T-helper 17 cell (primary cell): ENCODE data around the gene HMGCR. TPM values are rescaled to one million over a fixed set of nuclear protein-coding genes. Genes with fewer than 3 reads are reported as not detected.

ENCODE experiments used
- ATAC-seq: fragments of 150-1000 bp; cut with Tn5 transposase; 2 replicates; pipeline ENCODE4 v1.10.0; 2021; ENCODE audit warnings: mild to moderate bottlenecking, moderate library complexity
- DNase-seq, 3 donors: peaks; one replicate each; pipeline versions ENCODE4 v3.0.0 to v3.0.0-alpha.2; 2020 to 2021
- H3K9me3 ChIP-seq: one replicate; pipeline ENCODE4 v1.7.0; 2013; ENCODE audit warnings: low read length, mild to moderate bottlenecking; ENCODE audit not compliant: control insufficient read depth, poor library complexity, severe bottlenecking
- H3K27ac Mint-ChIP-seq: one replicate; pipeline ENCODE4 v1.8.0; 2022; ENCODE audit warnings: mild to moderate bottlenecking, moderate library complexity, mixed read lengths
- H3K27me3 Mint-ChIP-seq: one replicate; pipeline ENCODE4 v1.8.0; 2022; ENCODE audit warnings: mixed read lengths
- H3K36me3 Mint-ChIP-seq: one replicate; pipeline ENCODE4 v1.8.0; 2022; ENCODE audit warnings: low read depth, mixed read lengths
- H3K4me1 Mint-ChIP-seq: one replicate; pipeline ENCODE4 v1.8.0; 2022; ENCODE audit warnings: mild to moderate bottlenecking, mixed read lengths
- H3K4me3 Mint-ChIP-seq: one replicate; pipeline ENCODE4 v1.8.0; 2022; ENCODE audit warnings: mild to moderate bottlenecking, moderate library complexity, mixed read lengths
- total RNA-seq, 4 donors: library from RNA in 2 of 4; stranded (reverse) in 2 of 4; gene quantifications; one replicate each; pipeline ENCODE4 v1.2.3 and lab custom pipeline; 2022 to 2026

HMGCR gene
- total RNA-seq, 2 donors from 2014 or later = 37.9 to 48.0 TPM

DNA sequence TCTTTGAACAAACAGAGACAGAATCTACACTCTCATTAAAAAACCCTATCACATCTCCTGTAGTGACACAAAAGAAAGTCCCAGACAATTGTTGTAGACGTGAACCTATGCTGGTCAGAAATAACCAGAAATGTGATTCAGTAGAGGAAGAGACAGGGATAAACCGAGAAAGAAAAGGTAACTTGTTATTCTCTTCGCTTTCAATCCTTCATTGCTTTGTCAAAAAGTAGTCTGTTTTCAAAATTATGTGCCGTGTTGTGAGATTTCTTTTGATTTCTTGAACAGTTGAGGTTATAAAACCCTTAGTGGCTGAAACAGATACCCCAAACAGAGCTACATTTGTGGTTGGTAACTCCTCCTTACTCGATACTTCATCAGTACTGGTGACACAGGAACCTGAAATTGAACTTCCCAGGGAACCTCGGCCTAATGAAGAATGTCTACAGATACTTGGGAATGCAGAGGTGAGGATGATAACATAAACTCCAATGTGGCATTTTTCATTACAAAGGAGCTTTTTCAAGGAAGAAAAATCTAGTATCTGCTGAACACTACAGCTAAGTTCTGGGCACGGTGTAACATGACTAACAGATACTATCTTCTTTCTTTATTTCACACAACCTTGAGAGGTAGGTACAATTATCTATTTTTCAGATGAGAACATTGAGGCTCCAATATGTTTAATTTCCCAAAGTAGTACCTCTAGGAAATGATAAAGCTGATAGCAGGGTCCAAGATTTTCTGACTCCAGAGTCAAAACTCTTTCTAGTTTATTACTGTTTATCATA, 14.3 kb downstream of the HMGCR start:
- Mint-ChIP-seq H3K27ac (peak overlapping the region; percentile 49), H3K36me3 (peaks cover 13% of the 10 kb centered on the region), H3K4me3 (no peak overlapping the region), H3K27me3 (no peaks in the 10 kb centered on the region), H3K4me1 (peaks cover 10% of the 10 kb centered on the region)
- H3K9me3 ChIP-seq = no peaks in the 10 kb centered on the region
- DNase-seq (no peak), ATAC-seq (no peak)

DNA sequence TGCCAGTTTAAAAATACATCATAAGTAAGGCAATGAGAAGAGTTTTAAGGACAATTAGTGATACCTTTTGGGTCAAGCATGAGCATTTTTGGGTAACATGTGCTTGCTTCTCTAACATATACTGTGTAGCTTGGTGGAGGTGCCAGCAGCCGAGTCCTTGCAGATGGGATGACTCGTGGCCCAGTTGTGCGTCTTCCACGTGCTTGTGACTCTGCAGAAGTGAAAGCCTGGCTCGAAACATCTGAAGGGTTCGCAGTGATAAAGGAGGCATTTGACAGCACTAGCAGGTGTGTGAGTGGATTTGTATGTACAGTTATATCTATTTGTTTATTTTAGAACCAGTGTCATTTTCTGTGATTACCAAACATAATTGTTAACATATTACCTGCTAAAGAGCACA, 18.2 kb downstream of the HMGCR start:
- peaks cover 12% of the 10 kb centered on the region for H3K36me3 Mint-ChIP-seq
- no peak for DNase-seq
- H3K27ac Mint-ChIP-seq = peak overlapping the region; percentile 8
- H3K27me3 Mint-ChIP-seq = no peaks in the 10 kb centered on the region
- H3K9me3 ChIP-seq = no peaks in the 10 kb centered on the region
- ATAC-seq = no peak
- peaks cover 6% of the 10 kb centered on the region for H3K4me1 Mint-ChIP-seq
- peak overlapping the region; percentile 62 for H3K4me3 Mint-ChIP-seq

DNA sequence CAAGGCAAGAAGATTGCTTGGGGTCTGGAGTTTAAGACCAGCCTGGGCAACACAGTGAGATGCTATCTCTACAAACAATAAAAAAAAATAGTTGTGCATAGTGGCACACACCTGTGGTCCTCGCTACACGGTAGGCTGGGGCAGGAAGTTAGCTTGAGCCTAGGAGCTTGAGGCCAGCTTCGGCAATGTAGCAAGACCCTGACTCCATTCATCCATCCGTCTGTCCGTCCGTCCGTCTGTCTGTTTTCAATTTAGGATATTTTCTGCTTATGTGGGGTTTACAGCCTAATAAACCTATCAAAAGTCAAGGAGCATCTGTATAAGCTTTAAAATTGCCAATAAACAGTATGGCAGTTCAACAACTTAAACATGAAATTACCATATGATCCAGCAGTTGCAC, 19.7 kb downstream of the HMGCR start:
- DNase-seq (no peak), ATAC-seq (no peak)
- Mint-ChIP-seq H3K4me1 (no peaks in the 10 kb centered on the region), H3K36me3 (peaks cover 7% of the 10 kb centered on the region), H3K4me3 (no peak overlapping the region), H3K27ac (no peak overlapping the region), H3K27me3 (no peaks in the 10 kb centered on the region)
- H3K9me3 ChIP-seq = no peaks in the 10 kb centered on the region

DNA sequence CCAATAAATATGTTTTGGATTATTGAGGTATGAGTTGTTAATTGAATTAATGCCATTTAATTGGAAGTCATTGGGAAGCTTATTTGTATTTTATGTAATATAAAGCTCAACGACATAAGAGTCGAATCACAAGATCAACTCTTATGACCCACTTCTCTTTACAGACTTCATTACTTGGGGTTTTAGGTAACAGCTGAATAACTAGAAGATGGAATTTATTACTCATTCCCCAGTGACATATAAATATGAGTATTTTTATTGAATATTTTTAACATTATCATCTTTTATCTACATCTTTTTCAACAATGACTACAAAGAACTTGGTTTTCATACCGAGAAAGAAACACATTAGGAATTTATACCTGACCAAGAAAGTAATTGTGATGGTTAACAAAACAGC, 21.1 kb downstream of the HMGCR start:
- DNase-seq (no peak), ATAC-seq (no peak)
- Mint-ChIP-seq H3K4me3 (no peak overlapping the region), H3K27me3 (no peaks in the 10 kb centered on the region), H3K36me3 (peaks cover 7% of the 10 kb centered on the region), H3K27ac (no peak overlapping the region), H3K4me1 (no peaks in the 10 kb centered on the region)
- no peaks in the 10 kb centered on the region for H3K9me3 ChIP-seq

DNA sequence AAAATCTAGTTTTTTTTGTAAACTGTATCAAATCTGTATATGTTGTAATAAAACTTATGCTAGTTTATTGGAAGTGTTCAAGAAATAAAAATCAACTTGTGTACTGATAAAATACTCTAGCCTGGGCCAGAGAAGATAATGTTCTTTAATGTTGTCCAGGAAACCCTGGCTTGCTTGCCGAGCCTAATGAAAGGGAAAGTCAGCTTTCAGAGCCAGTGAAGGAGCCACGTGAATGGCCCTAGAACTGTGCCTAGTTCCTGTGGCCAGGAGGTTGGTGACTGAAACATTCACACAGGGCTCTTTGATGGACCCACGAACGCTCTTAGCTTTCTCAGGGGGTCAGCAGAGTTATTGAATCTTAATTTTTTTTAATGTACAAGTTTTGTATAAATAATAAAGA, 24.3 kb downstream of the HMGCR start:
- Mint-ChIP-seq H3K4me1 (peaks cover 4% of the 10 kb centered on the region), H3K4me3 (no peak overlapping the region), H3K27me3 (no peaks in the 10 kb centered on the region), H3K27ac (no peak overlapping the region), H3K36me3 (peaks cover 5% of the 10 kb centered on the region)
- DNase-seq (no peak), ATAC-seq (no peak)
- H3K9me3 ChIP-seq = no peaks in the 10 kb centered on the region

DNA sequence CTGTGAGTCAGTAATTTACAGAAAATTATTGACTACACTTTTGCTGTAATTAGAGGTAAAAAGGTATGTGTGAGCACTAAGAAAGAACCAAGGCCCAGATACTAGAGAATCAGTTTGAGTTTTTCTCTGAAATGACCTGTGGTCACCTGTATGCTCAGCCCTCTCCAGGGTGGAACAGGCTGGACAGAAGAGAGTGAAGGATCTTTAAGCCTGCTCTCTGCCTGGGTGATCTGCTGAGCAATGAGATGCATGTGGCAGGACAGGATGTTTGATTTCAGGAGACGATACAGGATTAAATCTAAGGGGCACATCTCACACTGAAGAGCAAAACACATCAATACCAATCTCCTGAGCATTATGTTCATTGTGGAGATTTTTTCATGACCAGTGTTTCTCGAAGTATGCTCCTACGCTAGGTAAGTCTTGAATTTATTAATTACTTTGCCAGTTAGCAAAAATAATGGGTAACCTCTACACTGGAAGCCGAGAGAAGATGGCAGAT, 25.5 kb downstream of the HMGCR start:
- Mint-ChIP-seq H3K27me3 (no peaks in the 10 kb centered on the region), H3K4me3 (no peak overlapping the region), H3K36me3 (peaks cover 1% of the 10 kb centered on the region), H3K27ac (peak overlapping the region; percentile 53), H3K4me1 (peaks cover 9% of the 10 kb centered on the region)
- no peak for ATAC-seq
- no peak for DNase-seq
- no peaks in the 10 kb centered on the region for H3K9me3 ChIP-seq

DNA sequence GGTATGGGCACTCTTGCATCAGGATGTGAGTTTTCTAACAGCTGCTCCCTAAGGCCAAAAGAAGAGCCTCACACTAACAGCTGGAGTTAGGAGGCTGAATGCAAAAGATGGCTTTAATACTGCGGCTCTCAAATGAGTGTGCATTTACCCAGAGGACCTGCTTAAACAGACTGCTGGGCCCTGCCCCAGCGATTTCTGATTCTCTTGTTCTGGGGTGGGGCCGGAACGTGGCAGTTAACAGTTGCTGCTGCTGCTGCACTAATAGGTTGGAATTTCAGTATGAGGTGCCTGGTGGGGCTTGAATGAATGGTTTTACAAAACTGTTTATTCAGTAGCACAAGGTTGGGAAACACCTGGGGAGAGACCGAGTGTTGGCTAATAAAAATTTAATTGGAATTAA, 26.1 kb downstream of the HMGCR start:
- peaks cover 9% of the 10 kb centered on the region for H3K4me1 Mint-ChIP-seq
- H3K36me3 Mint-ChIP-seq = no peaks in the 10 kb centered on the region
- H3K27me3 Mint-ChIP-seq = no peaks in the 10 kb centered on the region
- no peak for ATAC-seq
- no peaks in the 10 kb centered on the region for H3K9me3 ChIP-seq
- H3K27ac Mint-ChIP-seq = peak overlapping the region; percentile 53
- H3K4me3 Mint-ChIP-seq = no peak overlapping the region
- DNase-seq = no peak

DNA sequence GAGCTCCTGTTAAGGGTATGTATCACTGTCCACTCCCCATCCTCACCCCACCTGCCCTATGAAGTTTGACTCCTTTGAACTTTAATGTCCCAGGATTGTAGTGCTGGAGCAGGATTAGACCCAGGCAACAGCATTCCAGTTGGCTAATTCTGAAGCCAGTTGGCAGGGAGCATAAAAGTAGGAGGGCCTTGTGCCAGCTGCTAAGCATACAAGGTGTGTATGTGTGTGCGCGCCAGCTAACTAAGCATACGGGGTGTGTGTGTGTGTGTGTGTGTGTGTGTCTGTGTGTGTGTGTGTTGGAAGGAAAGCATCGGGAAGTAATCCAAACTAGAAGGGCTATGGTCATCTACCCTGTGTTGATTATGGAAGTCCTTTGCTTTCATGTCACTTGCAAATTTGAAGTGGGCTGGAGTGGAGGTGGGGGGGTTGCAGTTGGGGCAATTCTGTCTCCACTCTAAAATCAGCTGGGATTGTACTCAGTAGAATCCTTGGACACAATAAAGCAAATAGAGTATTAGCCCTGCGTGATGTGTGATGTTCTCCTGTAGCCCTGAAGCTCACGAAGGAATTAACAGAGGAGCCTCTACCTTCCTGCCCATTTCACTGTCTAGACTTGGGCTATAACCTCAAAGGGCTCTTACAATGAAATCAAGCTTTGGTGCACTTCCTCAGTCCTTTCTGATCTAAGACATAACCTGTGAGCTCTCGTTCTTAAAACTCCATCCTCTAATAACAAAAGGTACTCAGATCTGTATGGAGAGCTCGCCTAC, 26.9 kb downstream of the HMGCR start:
- Mint-ChIP-seq H3K4me3 (no peak overlapping the region), H3K36me3 (no peaks in the 10 kb centered on the region), H3K4me1 (peaks cover 9% of the 10 kb centered on the region), H3K27me3 (no peaks in the 10 kb centered on the region), H3K27ac (peak overlapping the region; percentile 32)
- no peak for DNase-seq
- no peaks in the 10 kb centered on the region for H3K9me3 ChIP-seq
- no peak for ATAC-seq

DNA sequence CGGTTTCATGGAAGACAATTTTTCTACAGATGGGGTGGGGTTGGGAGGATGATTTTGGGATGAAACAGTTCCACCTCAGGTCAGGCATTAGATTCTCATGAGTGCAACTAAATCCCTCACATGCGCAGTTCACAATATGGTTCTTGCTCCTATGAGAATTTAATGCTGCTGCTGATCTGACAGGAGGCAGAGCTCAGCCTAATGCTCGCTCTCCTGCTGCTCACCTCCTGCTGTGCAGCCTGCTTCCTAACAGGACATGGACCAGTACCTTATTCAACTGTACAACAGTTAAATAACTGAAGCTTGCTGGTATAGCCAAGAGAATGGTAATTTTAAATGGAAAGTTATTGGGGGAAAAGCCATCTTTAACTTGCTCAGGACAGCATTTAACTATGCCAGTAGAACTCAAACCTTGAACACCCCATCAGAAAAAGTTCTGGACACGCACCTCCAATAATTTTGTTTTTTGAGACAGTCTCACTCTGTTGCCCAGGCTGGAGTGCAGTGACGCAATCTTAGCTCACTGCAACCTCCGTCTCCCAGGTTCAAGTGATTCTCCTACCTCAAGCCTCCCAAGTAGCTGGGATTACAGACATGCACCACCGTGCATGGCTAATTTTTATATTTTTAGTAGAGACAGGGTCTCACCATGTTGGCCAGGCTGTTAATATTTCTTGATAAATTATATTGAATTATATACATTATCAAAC, 27.7 kb downstream of the HMGCR start:
- peaks cover 9% of the 10 kb centered on the region for H3K4me1 Mint-ChIP-seq
- H3K4me3 Mint-ChIP-seq = no peak overlapping the region
- no peak overlapping the region for H3K27ac Mint-ChIP-seq
- H3K36me3 Mint-ChIP-seq = no peaks in the 10 kb centered on the region
- ATAC-seq = no peak
- DNase-seq = no peak
- no peaks in the 10 kb centered on the region for H3K27me3 Mint-ChIP-seq
- H3K9me3 ChIP-seq = no peaks in the 10 kb centered on the region

DNA sequence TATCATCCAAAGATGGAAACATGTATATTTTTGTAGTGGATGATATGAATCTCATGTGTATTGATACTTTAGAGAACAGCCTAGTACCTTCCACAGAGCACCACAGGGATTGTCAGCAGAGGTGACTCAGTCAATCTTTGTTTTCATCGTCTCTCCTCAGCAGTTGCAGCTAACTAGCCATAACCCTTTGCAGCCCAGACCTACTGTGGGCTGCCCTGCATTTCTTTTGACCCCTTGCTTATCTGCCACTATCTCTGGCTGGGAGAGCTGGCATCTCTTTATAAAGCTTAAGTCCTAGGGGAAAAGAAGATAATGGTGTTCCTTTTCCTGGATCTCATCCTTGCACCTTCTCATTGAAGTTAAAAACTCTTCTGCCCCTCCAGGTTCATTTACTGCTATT, 28.7 kb downstream of the HMGCR start:
- H3K36me3 Mint-ChIP-seq = no peaks in the 10 kb centered on the region
- H3K27me3 Mint-ChIP-seq = no peaks in the 10 kb centered on the region
- no peak overlapping the region for H3K4me3 Mint-ChIP-seq
- peaks cover 9% of the 10 kb centered on the region for H3K4me1 Mint-ChIP-seq
- no peaks in the 10 kb centered on the region for H3K9me3 ChIP-seq
- no peak for DNase-seq
- H3K27ac Mint-ChIP-seq = no peak overlapping the region
- ATAC-seq = no peak

DNA sequence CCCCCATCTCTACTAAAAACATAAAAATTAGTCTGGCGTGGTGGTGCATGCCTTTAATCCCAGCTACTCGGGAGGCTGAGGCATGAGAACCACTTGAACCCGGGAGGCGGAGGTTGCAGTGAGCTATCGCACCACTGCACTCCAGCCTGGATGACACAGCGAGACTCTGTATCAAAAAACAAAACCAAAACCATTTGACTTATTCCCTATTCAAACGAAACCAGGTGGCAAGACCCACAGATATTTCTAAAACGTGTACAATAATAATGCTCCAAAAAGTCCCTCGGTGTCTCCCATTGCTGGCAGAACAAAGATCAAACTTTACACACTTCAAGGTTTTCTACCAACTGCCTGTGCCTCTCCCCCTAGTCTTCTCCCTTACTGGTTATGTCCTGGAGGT, 29.8 kb downstream of the HMGCR start:
- H3K9me3 ChIP-seq = no peaks in the 10 kb centered on the region
- Mint-ChIP-seq H3K4me3 (no peak overlapping the region), H3K36me3 (no peaks in the 10 kb centered on the region), H3K4me1 (peaks cover 11% of the 10 kb centered on the region), H3K27ac (no peak overlapping the region), H3K27me3 (no peaks in the 10 kb centered on the region)
- DNase-seq (no peak), ATAC-seq (no peak)

DNA sequence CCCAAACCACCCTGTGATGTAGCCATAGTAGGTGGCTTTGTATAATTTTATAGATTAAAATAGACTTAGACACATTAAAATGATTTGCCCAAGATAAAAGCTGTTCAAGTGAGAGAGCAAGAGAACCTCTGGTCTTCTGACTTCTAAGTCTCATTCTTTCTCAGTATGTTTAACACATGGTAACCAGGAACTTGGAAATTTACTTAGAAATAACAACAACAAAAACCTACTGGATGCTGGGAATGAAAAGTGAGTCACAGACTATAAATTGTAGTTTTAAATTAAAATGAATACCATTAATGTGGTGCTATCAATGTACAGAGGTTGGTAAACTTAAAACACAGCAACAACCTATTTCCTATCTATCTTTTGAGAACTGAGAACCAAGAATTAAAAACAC, 30.4 kb downstream of the HMGCR start:
- DNase-seq (no peak), ATAC-seq (no peak)
- Mint-ChIP-seq H3K36me3 (no peaks in the 10 kb centered on the region), H3K27me3 (no peaks in the 10 kb centered on the region), H3K27ac (no peak overlapping the region), H3K4me3 (no peak overlapping the region), H3K4me1 (peaks cover 11% of the 10 kb centered on the region)
- no peaks in the 10 kb centered on the region for H3K9me3 ChIP-seq

DNA sequence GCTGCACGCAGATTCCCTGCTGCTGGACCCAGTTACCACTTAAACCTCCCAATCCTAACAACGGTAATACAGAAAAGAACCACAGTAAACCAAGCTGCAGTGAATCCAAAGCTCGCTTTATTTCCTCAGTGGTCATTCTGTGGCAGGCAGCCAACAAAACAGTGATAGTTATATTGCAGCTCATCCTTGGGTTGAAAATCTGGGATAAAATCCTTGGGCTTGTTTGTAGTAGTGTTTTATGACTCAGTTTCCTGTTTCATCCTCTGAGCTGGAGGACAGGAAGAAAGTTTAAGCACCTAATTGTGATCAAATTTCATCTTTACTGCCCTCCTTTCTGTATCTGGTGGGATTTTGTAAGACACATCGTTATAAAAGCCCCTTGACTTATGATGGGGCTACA, 31.4 kb downstream of the HMGCR start:
- ATAC-seq (no peak), DNase-seq (no peak)
- no peak overlapping the region for H3K27ac Mint-ChIP-seq
- no peaks in the 10 kb centered on the region for H3K36me3 Mint-ChIP-seq
- H3K4me1 Mint-ChIP-seq = peaks cover 11% of the 10 kb centered on the region
- H3K4me3 Mint-ChIP-seq = no peak overlapping the region
- no peaks in the 10 kb centered on the region for H3K9me3 ChIP-seq
- H3K27me3 Mint-ChIP-seq = no peaks in the 10 kb centered on the region
